GM04503 (cell line): ENCODE data around the gene RHOH.

Experiments used
- DNase-seq: peaks from one replicate; pipeline ENCODE4 v3.0.0-alpha.2; 2012; ENCODE audit warnings: low read depth

Gene RHOH

GRCh38 chr4:40238008-40238699, 41.3 kb downstream of the RHOH start:
- DNase-seq = no peak

- DNase-seq = no peak
Observed at GRCh38 chr4:40238700-40239548, 42.1 kb downstream of the RHOH start.

- no peak for DNase-seq
Observed at GRCh38 chr4:40240040-40240653, 43.3 kb downstream of the RHOH start.

GRCh38 chr4:40241026-40241425, 44.2 kb downstream of the RHOH start:
- no peak for DNase-seq

GRCh38 chr4:40241941-40242340, 45.1 kb downstream of the RHOH start:
- DNase-seq = no peak

- DNase-seq = no peak
Observed at GRCh38 chr4:40243386-40243948, 46.6 kb downstream of the RHOH start.

- DNase-seq = no peak
Observed at GRCh38 chr4:40244606-40245005, 47.8 kb downstream of the RHOH start.

- no peak for DNase-seq
Observed at GRCh38 chr4:40245550-40245949, 48.7 kb downstream of the RHOH start.

GRCh38 chr4:40246011-40246900, 49.4 kb downstream of the RHOH start:
- DNase-seq = no peak

- no peak for DNase-seq
Observed at GRCh38 chr4:40246938-40247337, 50.1 kb downstream of the RHOH start.

- no peak for DNase-seq
Observed at GRCh38 chr4:40247350-40247749, 50.5 kb downstream of the RHOH start.

- DNase-seq = no peak
Observed at GRCh38 chr4:40251366-40251765, 54.5 kb downstream of the RHOH start.

GRCh38 chr4:40253906-40254305, 57.1 kb downstream of the RHOH start:
- no peak for DNase-seq

- DNase-seq = no peak
Observed at GRCh38 chr4:40254608-40255392, 58.0 kb downstream of the RHOH start.

GRCh38 chr4:40255393-40256281, 58.8 kb downstream of the RHOH start:
- DNase-seq = peak; percentile 90

- DNase-seq = no peak
Observed at GRCh38 chr4:40256329-40256728, 59.5 kb downstream of the RHOH start.

GRCh38 chr4:40256817-40257216, 60.0 kb downstream of the RHOH start:
- no peak for DNase-seq

- no peak for DNase-seq
Observed at GRCh38 chr4:40258627-40259026, 61.8 kb downstream of the RHOH start.

GRCh38 chr4:40261231-40262076, 64.6 kb downstream of the RHOH start:
- no peak for DNase-seq
